HEK293T (cell line): Measurements from ENCODE around the gene EPB41L2.
A peak's percentile ranks its signal among the peaks of the same experiment; 100 is the strongest.

Experiments
- CTCF ChIA-PET: fragments of 350-600 bp; formaldehyde crosslinking; extraction: SDS; loops from one replicate; lab custom pipeline; 2021; ENCODE audit warnings: antibody characterized with exemption, inconsistent platforms; lab: Yijun Ruan, JAX
- POLR2A ChIA-PET: fragments of 350-600 bp; formaldehyde crosslinking; extraction: SDS; loops from one replicate; lab custom pipeline; 2020; ENCODE audit warnings: antibody characterized with exemption, inconsistent platforms; lab: Yijun Ruan, JAX
- DNase-seq: peaks from one replicate; pipeline ENCODE4 v3.0.0; 2012; ENCODE audit warnings: mixed read lengths; ENCODE audit errors: extremely low spot score
- ARNT ChIP-seq: fragments of 450-650 bp; IDR thresholded peaks from 2 replicates; pipeline ENCODE4 v1.6.1; 2017; ENCODE audit warnings: mild to moderate bottlenecking
- BHLHE40 ChIP-seq: fragments of 450-650 bp; IDR thresholded peaks from 2 replicates; pipeline ENCODE4 v1.6.1; 2016; ENCODE audit warnings: mild to moderate bottlenecking, moderate library complexity, borderline replicate concordance
- CTBP1 ChIP-seq: fragments of 450-650 bp; IDR thresholded peaks from 2 replicates; pipeline ENCODE4 v1.6.1; 2016; ENCODE audit warnings: borderline replicate concordance
- ELF4 ChIP-seq: fragments of 450-650 bp; IDR thresholded peaks from 2 replicates; pipeline ENCODE4 v1.6.1; 2017; ENCODE audit warnings: antibody characterized with exemption
- FOXA1 ChIP-seq: fragments of 450-650 bp; IDR thresholded peaks from 2 replicates; pipeline ENCODE4 v1.6.1; 2016; ENCODE audit warnings: mild to moderate bottlenecking
- FOXK2 ChIP-seq: fragments of 450-650 bp; IDR thresholded peaks from 2 replicates; pipeline ENCODE4 v1.6.1; 2016; ENCODE audit warnings: mild to moderate bottlenecking
- FOXM1 ChIP-seq: fragments of 450-650 bp; IDR thresholded peaks from 2 replicates; pipeline ENCODE4 v1.6.1; 2017; ENCODE audit warnings: mild to moderate bottlenecking, borderline replicate concordance
- HDGF ChIP-seq: fragments of 450-650 bp; IDR thresholded peaks from 2 replicates; pipeline ENCODE4 v1.6.1; 2017; ENCODE audit warnings: antibody characterized with exemption, borderline replicate concordance
- L3MBTL2 ChIP-seq: fragments of 450-650 bp; conservative IDR thresholded peaks from 2 replicates; pipeline ENCODE4 v1.6.1; 2016; ENCODE audit warnings: mild to moderate bottlenecking
- LEF1 ChIP-seq: fragments of 450-650 bp; IDR thresholded peaks from 2 replicates; pipeline ENCODE4 v1.6.1; 2017; ENCODE audit warnings: mild to moderate bottlenecking, borderline replicate concordance
- NFRKB ChIP-seq: fragments of 450-650 bp; IDR thresholded peaks from 2 replicates; pipeline ENCODE4 v1.6.1; 2016; ENCODE audit warnings: mild to moderate bottlenecking, moderate library complexity
- SP1 ChIP-seq: fragments of 450-650 bp; IDR thresholded peaks from 2 replicates; pipeline ENCODE4 v1.6.1; 2017
- SUZ12 ChIP-seq: fragments of 450-650 bp; IDR thresholded peaks from 2 replicates; pipeline ENCODE4 v1.6.1; 2016; ENCODE audit warnings: mild to moderate bottlenecking
- TARDBP ChIP-seq: fragments of 450-650 bp; IDR thresholded peaks from 2 replicates; pipeline ENCODE4 v1.6.1; 2016
- ZNF384 ChIP-seq: fragments of 450-650 bp; IDR thresholded peaks from 2 replicates; pipeline ENCODE4 v1.6.1; 2016
- TF ChIP-seq, protein P1 (sequence below): fragments of 450-650 bp; IDR thresholded peaks from 2 replicates; pipeline ENCODE4 v1.6.1; 2016

The EPB41L2 gene

DNA sequence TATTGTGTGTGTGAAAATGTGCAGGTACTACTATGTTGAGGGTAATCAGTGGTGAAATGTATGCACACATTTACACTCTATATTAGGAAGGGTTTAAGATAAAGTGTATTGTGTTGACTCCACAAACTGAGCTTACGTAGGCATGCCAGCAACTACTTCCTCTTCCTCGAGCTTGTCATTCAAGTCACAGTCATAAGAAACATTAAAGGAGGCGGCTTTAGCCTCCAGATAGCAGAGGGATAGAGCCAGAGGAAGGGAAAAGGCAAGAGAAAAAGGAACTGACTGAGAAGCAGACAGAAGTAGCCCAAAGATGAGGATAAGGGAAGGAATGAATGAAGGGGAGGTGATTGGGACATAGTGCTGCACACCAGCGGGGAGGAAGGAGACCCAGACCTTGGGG, 180.7 kb downstream of the EPB41L2 start:
- no peak for DNase-seq
- TF ChIP-seq CTBP1 (no peak), SUZ12 (no peak), FOXA1 (no peak), FOXK2 (no peak), SP1 (no peak), L3MBTL2 (no peak), TARDBP (no peak), HDGF (no peak), ZNF384 (no peak), LEF1 (no peak), ELF4 (no peak), ARNT (no peak), NFRKB (no peak), FOXM1 (no peak)
- TF ChIP-seq, protein P1, sequence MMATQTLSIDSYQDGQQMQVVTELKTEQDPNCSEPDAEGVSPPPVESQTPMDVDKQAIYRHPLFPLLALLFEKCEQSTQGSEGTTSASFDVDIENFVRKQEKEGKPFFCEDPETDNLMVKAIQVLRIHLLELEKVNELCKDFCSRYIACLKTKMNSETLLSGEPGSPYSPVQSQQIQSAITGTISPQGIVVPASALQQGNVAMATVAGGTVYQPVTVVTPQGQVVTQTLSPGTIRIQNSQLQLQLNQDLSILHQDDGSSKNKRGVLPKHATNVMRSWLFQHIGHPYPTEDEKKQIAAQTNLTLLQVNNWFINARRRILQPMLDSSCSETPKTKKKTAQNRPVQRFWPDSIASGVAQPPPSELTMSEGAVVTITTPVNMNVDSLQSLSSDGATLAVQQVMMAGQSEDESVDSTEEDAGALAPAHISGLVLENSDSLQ: no peak
- CTCF ChIA-PET: no interaction called here
- POLR2A ChIA-PET: no interaction called here

DNA sequence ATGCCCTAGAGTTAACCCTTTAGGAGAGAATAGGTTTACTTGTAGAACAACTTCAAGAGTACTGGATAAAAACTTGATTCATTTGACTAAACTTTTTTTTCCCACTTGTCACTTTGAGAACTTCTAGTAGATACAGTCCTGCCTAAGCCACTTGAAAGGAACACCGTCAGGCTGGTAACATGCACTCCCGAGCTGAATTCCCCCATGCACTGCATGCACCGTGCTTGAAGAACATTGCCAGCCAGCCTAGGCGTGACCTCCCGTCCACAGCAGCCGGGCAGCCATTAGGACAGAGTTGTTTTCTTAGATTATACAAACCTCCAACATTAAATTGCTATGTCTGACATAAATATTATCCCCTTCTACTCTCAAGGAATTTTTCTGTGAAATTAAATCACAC, 183.2 kb downstream of the EPB41L2 start:
- no peak for DNase-seq
- CTCF ChIA-PET: interaction anchor here (0.9 kb wide), 1 partner anchor 21 kb away, joined by 3 read pairs; no protein-coding TSS in a partner anchor
- TF ChIP-seq FOXA1: no peak
- POLR2A ChIA-PET: no interaction called here

DNA sequence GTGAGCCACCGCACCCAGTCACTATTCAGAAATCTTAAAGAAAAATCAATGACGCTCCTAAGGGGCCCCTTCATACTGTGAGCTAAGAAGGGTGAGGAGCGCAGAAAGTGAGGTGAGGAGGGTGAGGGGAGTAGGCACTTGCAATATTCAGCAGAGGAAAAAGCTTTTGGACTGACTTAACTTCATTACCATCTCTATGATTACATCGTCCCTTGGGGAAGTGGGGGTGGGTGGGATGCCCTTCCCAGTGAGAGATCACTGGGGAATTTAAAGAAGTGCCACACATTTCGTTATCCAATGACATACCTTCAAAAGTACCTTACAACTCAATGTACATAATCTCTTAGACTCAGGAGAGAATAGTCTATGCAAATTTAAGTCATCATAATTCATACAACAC, 189.3 kb downstream of the EPB41L2 start:
- no peak for DNase-seq
- ChIA-PET POLR2A (no interaction called here), CTCF (interaction anchor here (0.6 kb wide), 2 partner anchors 775 to 828 kb away, joined by 3 read pairs; no protein-coding TSS in a partner anchor)
- no peak for TF ChIP-seq ARNT
- TF ChIP-seq LEF1: no peak
- no peak for TF ChIP-seq SUZ12
- TF ChIP-seq NFRKB: no peak
- no peak for TF ChIP-seq L3MBTL2
- TF ChIP-seq SP1: no peak
- no peak for TF ChIP-seq HDGF
- TF ChIP-seq ZNF384: no peak
- TF ChIP-seq, protein P1: no peak
- TF ChIP-seq TARDBP: no peak
- no peak for TF ChIP-seq FOXA1
- no peak for TF ChIP-seq ELF4
- TF ChIP-seq FOXM1: no peak
- no peak for TF ChIP-seq CTBP1

DNA sequence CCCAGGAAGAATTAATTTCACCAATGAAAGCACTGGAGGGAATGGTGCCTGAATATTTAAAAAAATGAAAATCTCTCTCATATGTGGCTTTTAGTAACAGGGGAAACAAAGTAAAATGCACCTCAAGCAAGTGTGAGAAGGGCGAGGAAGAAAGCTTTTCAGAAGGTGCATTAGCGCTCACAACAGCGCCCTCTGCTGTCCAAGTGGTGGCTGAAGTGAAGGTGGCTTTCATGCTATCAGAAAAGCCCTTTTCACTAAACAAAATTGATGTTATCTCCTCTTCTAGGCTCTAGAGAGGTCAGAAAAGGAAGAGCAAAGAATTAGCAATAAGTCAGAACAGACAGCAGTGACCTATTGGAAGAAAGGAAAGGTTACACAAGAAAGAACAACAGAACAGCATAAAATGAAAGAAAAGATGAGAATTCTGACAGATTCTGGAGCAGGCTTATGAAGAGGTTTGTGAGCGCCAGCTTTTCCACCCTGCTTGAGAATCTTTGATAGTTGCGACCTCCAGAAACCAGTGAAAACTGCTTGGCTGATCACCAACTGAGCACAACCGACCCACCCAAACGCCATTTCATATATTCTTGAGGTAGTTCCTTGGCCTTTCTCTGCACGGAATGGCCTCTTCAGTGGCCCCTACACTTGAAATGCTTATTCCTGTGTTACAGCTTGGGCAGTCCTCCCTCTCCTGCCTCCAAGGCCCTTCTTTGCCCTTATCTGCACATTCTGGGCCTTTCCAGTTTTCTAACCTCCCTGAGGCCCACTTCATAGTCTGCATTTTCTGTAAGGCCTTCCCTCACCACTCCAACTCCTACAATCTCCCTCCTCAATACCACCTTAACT, 190.6 kb downstream of the EPB41L2 start:
- ChIA-PET POLR2A (no interaction called here), CTCF (interaction anchor here (0.6 to 2.2 kb wide), 9 partner anchors 10 to 808 kb away, joined by 3 to 10 read pairs (median 3); partner anchors contain the start of gene MED23)
- TF ChIP-seq SUZ12 (no peak), HDGF (no peak), FOXA1 (no peak), FOXK2 (no peak), ARNT (no peak), BHLHE40 (no peak), L3MBTL2 (no peak), NFRKB (no peak), LEF1 (no peak), ZNF384 (no peak), FOXM1 (no peak), CTBP1 (no peak), SP1 (no peak), ELF4 (no peak)
- TF ChIP-seq, protein P1: no peak
- peak; percentile 76 for DNase-seq

DNA sequence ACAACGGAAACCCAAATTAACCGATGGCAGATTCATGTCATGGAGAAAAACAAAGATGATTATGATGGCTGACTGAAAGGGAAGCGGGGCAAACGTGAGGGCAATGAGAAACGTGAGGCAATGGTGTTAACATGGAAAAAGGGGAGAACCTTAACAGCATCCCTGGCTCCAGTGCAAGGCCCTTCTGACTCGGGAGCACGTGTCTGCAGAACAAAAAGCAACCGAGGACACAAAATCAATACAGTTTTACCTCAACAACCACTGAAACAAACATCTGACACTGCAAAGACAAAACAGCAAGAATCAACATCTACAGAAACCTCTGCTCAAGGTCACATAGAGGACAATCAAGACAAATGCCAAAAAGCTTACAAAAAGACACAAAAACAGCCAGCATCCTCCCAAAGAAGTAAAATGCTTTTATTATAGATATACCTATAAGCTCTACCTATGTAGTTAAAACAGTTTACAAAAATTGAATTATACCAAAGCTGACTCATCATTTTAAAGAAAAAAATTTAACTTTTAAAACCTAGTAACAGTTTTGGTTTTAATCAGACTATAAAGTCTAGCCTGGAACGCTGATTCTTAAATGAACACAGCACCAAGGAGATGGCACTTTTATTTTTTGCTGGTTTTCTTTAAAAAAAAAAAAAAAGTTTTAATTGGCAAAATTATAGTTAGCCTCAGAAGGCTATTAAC, 192.7 kb downstream of the EPB41L2 start:
- DNase-seq: no peak
- CTCF ChIA-PET: interaction anchor here (0.6 to 2.2 kb wide), 3 partner anchors 15 to 298 kb away, joined by 3 to 10 read pairs (median 4); no protein-coding TSS in a partner anchor
- TF ChIP-seq BHLHE40 (no peak), CTBP1 (no peak), HDGF (no peak), SP1 (no peak), FOXA1 (no peak), SUZ12 (no peak), NFRKB (no peak), L3MBTL2 (no peak), FOXM1 (no peak), ELF4 (no peak), FOXK2 (no peak), TARDBP (no peak), ZNF384 (no peak), LEF1 (no peak), ARNT (no peak)
- TF ChIP-seq, protein P1: no peak
- POLR2A ChIA-PET: no interaction called here
